HG03196 (cell line): Measurements from ENCODE around the gene DNAH8.

Experiments used
- ATAC-seq: cut with Tn5 transposase; IDR thresholded peaks from one replicate; pipeline ENCODE4 v1.9.1; 2021; ENCODE audit not compliant: unreplicated experiment

Gene DNAH8

DNA sequence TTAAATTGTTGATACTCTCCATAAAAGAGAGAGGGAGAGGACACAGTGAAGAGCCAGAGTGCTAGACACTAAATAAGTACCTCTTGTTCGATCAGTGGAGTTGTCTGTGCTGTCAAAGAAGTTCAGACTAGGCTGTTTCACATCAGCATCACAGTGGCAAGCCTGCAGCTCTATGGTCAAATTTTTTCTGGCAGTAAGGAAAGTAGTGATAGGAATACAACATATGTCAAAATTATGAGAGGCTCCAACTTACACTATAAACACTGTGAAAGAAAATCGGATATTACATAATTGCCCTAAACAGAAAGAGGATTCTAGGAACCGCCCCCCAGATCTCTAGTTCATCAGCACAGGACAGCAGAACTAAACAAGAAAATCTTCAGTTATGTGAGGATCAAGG is 23.1 kb downstream of the DNAH8 start:
- no peak for ATAC-seq

DNA sequence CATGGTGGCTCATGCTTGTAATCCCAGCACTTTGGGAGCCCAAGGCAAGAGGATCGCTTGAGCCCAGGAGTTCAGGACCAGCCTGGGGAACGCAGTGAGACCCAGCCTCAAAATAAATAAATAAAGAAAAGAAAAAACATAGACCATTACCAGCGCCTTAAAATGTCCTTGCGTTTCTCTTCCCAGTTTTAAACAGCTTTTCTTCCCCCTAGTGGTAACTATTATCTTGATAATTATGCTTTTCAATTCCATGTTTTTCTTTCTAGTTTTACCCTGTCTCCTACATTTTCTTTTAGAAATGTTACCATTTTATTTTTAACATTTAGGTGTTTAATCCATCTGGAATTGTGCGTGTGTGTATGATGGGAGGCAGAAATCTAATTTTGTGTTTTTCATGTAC is 24.4 kb downstream of the DNAH8 start:
- no peak for ATAC-seq

DNA sequence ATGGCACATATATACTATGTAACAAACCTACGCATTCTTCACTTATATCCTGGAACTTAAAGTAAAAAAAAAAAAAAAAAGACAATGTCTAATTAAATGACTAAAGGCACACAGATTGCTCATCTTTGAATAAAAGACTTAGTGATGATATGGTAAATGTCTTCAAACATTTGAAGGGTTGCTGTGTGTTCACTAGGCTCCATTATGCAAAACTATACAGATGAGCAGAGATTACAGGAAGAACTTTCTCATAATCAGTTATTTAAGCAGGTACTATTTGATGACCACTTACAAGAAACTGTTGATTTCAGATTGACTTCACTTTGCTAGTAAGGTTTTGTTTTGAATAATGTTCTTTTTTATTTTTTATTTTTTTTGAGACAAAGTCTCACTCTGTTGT is 34.4 kb downstream of the DNAH8 start:
- no peak for ATAC-seq

DNA sequence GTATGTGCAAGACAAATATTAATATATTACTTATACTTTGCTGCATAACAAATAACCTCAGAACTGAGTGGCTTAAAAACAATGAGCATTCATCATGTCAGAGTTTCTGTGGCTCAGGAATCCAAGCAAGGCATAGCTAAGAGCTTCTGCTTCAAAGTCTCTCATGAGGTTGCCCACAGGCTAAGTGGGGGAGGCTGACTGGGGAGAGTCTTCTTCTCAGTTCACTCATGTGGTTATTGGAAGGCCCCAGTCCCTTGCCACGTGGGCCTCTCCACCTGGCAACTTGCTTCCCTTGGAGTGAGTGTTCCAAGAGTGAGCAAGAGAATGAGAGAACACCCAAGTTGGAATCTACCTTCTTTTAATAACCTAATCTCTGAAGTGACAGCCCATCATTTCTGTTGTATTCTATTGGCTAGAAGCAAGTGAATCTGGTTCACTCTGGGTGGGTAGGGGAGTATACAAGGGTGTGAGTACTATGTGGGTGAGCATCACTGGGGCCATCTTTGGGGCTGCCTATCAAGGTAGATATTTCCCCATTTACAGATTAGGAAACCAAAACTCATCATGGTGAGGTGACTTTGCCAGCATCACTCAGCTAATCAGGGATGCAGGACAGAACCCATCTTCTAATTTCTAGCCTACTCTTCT is 36.0 kb downstream of the DNAH8 start:
- no peak for ATAC-seq

DNA sequence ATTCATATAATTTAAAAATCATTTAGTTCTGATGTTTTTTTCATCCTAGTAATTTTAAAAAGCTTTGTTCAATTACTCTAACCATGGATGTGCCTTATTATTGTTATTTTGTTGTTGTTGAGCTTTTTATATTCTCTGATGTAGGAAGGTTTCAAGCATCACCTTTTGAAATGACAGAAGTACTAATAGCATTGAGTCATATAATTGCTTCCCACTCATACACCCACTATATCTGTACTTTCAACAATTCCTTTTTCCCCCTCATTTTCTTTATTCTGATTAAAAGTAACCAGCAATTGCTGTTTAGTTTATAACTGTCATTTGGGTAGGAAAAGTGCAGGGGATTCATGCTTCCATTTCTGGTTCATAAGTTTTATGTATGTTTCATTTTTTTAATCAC is 38.6 kb downstream of the DNAH8 start:
- ATAC-seq: no peak

DNA sequence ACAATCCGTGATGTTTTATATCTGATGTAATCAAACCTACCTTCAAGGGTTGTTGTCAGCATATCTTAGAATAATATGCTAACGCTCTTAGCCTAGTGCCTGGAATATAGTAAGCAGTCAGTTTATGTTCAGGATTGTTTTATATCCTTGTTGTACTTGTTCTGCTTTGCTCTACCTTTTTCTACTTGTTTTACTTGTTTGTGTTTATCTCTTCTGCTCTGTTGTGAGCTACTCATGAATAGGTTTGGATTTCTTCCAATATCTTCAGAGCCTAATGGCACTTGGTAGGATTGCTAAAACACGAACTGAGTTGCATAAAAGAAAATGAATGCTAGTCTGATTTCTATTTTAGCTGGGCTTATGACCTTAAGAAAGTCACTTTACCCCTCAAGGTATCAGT is 40.1 kb downstream of the DNAH8 start:
- no peak for ATAC-seq

DNA sequence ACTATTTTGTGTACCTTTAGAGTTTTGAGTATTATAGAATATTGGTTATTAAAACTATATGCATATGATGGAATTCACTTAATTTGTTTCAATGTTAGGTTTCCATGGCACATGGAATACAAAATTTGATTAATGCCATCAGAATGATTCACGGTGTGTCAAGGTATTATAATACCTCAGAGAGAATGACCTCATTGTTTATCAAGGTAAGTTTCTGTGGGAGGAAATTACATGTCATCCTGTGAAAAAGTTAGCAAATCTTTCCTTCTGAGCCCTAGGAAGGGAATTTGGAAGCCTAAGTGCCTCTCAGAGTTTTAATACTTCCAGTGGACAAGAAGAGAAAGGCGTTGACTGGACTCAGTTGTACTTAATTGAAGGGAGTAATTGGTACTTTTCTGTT is 40.8 kb downstream of the DNAH8 start:
- ATAC-seq: no peak

DNA sequence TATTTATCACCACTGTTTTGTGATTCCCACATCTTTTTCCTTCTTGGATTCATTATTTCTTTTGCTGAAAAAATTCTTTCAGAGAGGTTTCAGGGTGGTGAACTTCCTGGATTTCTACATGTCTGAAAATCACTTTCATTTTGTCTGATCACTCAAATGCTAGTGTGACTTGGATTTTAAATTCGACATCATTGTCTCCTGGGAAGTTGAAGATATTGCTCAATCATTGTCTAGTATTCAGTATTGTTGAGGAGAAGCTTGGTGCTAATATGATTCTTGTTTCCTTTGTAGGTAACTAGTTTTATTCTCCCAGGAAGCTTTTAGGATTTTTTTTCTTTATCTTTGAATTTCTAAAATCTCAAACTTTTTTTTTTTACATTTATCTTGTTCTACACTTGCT is 45.0 kb downstream of the DNAH8 start:
- no peak for ATAC-seq

DNA sequence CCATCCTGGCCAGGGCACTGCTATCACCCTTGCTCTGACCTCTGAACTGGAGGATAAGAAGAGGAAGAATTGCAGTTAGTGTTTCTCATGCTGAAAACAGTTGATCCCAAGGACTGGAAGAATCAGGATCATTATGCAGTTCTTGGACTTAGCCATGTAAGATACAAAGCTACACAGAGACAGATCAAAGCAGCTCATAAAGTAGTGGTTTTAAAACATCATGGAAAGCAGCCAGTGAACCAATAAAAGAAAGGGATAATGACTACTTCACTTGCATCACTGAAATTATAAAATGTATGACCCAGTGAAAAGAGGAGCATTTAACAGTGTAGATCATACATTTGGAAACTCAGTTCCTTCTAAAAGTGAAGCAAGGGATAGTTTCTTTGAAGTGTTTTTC is 47.7 kb downstream of the DNAH8 start:
- ATAC-seq: no peak

DNA sequence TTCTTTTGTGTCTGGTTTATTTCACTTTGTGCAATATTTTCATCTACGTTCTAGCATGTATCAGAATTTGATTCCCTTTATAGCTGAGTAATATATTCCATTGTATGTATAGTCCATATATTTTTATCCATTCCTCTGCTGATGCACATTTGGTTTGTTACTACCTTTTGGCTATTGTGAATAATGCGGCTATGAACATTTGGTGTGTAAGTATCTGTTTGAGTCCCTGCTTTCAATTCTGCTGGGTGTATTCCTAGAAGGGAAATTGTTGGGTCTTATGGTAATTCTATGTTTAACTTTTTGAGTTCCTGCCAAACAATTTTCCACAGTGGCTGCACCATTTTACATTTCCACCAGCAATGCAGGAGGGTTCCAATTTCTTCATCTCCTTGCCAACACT is 52.4 kb downstream of the DNAH8 start:
- ATAC-seq: no peak

DNA sequence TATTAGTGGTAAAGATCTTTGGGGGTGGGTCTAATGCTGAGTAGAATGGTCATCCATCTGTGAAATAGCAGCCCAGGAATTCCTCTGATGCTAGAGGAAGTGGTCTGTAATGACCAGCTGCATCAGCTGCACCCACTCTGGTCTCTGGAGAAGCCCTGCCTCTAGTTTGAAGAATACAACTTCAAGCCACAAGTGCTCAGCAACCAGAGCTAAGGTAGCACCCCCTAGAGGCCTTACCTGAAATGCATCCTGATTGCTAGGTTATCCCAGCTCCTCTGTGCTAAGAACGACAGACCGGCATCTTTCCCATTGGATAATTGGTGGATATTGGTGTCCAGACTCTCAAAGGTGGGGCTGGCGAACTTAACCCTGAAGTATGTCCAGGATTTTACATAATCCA is 58.2 kb downstream of the DNAH8 start:
- ATAC-seq: no peak

DNA sequence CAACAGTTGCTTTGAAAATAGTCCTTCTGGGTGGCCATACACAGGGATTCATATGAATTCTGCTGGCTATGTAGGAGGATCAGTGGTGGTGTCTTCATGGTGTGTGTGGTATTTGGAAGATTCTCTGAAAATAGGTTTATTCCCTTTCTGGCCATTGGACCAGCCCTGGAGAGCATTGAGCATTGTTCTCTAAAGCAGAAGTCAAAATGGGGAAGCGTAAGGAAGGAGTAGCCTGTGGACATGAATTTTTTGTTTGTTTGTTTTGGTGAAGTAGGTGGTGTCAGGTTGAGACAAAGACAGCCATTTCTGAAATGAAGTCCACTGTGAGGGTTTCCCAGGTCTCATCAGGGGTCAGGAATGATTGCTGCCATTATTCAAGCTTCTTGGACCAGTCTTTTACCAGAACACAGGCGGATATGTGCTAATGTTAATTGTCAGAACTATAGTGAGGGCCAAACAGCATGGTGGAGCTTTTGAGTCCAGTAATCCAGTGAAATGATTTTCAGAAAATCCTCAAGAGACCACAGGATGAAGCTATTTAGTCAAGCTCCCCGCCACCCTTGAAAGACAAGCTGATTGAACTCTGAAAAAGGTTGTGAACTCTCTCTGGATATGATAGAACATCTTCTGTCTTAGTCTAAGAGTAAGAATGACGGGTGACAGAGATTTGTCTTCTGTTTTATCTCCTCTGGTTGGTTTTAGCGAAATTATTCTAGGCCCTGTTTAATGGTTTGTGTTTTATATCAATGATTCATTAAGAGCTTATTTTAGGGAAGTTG is 60.0 kb downstream of the DNAH8 start:
- no peak for ATAC-seq

DNA sequence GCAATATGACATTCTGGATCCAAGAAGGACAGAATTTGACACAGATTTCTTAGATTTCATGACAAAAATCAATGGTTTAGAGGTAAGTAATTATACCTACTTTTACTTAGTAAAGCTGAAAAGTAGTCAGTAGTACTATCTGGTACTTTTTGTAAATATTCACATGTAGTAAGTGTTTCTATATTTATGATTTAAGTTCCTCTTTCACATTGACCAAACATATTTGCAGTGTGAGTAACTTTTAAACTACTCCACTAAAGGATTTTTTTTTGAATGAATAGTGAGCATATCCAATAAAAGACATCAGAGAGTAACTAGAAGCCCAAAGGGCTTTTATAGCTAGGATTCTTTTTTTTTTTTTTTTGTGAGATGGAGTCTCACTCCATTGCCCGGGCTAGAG is 60.8 kb downstream of the DNAH8 start:
- ATAC-seq: peak; percentile 54

DNA sequence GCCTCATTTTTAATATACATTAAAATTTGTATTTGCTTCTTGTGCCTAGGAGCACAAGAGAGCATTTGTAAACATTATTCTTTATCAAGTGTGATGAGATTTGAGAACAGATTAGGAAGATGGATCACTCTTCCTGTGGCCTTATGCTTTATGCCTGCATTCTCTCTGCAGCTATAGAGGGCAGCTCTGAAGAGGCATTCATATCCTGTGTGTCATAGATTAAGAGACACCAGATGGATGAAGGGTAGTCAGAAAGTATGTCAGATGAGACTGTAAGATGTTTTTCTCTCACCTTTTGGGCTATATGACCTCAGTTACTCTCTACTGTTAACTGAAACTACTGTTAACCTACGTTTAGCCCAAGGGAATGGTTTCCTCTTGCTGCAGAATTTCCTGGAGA is 61.4 kb downstream of the DNAH8 start:
- no peak for ATAC-seq

DNA sequence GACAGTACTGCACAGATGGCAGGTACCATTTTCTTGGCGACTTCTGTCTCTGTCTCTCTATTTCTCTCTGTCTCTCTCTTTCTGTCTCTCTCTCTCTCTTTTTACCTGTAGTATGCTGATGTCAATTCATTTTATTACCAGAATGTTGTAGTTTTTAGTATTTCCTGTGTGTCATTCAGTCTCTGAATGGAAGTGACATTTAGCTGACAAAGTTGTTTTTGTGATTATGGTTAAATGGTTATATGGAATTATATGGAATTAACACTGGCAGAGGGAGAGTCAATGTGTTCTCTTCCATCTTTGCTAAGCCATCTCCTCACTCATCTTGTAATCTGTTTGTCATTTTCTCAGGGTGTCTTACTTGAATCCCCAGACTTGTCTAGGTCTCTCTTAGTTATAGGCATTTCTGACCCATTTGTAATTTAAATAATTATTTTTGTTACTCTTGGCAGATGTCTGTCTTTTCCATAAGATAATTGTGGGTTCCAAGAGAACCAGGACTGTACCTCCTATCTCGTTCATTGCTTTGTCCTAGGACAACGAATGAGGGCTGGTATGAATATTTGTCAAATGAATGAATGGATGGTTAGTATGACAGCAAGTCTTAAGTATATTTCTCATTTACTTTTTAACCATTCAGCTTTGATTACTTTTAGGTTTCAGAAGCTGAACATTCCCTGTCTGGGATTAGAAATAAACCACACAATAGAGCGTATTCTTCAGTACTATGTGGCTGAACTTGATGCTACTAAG is 64.4 kb downstream of the DNAH8 start:
- ATAC-seq: no peak

DNA sequence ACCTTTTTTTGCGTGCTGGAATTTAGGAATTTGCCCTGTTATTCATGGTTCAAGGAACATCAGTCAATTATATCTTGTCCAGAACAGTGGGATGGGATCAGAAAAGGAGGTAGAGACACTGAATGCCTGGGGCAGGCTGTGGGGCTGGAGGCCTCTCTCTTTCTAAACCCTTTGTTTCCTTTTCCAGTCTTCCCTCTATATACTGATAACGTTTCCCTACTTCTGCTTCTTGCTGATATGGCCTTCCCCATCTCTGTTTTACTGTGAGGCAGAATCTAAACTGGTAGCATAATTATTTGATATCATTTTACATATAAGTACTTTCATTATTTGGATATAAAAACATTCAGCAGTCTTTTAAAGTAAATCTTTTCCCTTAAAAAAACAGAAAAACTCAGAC is 67.5 kb downstream of the DNAH8 start:
- no peak for ATAC-seq

DNA sequence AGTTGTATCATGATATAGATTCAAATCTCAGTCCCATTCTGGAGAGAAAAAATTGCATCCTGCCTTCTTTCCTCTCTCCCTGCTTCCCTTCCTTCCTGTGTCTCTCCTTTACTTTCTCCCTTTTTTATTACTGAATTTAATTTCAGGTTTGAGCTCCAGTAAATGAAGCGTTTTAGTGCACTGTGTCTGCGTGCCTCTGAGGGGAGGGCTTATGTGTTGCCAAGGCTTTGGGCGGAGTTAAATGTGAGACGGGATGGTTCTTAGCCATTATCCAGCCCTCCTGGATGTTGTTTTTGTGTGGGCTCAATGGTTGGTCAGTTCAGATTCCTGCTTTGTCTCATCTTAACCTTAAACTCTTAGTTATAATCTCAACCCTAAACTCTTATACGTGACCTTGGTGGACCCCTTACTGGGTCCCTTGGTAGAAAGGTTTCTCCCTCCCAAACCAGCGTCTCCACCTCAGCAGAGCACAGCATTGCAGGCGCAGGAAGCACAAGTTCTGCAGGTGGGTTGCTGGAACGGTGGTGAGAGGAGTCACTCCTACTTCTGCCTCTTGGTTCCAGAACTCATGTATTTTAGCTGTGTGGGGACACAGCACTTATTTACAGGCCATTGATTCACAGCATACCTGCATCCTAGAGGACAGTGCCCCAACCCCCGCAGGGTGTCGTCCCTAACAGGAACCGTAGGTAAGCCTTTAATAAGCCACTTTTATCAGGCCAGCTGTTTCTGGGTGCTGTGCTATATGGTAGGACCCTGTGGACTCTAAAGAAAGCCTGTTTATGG is 68.5 kb downstream of the DNAH8 start:
- no peak for ATAC-seq

DNA sequence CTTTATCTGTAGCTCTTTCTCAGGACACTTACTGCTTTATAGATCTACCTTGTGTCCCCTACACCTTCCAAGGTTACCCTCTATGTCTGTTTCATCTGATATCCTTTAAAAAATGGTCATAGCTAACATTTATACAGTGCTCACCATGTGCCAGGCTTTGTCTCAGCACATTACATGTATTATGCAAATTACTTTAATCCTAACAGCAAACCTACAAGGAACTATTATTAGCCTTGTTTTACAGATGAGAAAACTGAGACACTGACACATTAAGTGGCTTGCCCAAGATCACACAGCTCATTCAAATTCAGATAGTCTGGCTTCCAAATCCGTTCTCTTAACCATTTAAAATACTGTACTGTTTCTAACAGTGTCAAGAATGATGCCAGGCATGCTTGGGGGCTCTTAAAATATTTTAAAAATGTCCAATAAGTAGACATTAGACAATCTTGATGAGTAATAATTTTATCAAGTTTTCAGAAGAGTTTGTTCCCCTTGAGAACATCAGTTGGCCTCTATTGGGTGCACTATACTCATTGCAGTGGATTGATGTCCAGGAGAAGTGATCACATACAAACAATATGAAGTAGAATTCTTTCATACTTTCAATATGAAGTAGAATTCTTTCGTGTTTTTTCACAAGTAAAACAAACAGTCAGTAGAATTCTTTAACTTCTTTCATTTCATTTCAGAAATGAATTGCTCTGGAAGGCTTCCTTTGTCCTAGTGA is 69.6 kb downstream of the DNAH8 start:
- ATAC-seq: no peak

DNA sequence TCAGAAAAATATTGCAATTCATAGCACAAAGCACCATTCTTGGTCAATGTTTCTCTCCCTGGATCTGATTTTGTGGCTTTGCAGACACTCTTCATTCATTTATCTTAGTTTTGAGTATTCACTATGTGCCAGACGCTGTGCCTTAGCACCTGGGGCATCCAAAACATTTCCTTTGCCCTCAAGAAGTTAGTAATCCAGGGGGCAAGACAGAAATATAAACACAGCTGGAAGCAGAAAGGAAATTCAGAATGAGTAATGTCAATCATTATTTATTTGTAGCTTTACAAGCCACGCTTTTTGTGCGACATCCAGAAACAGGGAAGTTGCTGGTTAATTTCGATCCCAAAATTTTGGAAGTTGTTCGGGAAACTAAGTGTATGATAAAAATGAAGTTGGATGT is 71.4 kb downstream of the DNAH8 start:
- no peak for ATAC-seq

DNA sequence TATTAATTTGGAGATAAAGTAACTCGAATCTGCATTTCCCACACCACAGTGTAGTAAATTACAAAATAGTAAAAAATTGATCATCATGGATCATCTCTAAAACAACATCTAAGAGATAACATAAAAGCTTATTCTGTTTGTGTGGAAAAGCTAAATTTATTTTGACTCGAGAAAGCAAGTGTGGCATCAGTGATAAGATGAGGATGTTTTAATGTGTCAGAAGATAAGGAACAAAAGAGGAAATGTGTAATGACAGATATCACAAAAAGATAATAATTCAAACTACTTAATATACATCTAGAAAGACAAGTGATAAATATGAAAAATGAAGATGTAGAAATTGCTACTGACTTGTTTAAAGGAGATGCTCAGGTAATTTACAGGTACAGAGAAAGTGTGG is 74.1 kb downstream of the DNAH8 start:
- ATAC-seq: no peak

DNA sequence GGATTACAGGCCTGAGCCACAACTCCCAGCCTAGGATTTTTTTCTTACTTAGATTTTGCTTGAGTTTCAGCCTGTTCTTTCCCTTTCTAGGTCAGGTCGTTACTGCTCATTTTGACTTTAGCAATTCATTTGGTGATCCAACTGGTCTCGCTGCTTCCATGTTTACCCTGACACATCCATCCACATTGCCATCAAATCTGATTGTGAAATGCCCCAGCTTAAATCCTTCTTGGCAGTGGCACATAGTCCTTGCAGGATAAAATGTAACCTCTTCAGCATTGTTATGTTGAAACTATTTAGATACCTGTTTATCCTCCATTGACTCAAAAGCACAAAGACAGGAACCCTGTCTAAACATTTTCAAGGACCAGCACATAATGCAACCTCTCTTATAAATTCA is 77.2 kb downstream of the DNAH8 start:
- ATAC-seq: no peak
